ENCODE measurements around the gene DIDO1. TPM values are rescaled to one million over a fixed set of nuclear protein-coding genes. Genes with fewer than 3 reads are reported as not detected.
A peak's percentile ranks its signal among the peaks of the same experiment; 100 is the strongest.

Gene DIDO1
- total and polyA plus RNA-seq, 2 donors: 33.2 to 33.4 TPM

DNA sequence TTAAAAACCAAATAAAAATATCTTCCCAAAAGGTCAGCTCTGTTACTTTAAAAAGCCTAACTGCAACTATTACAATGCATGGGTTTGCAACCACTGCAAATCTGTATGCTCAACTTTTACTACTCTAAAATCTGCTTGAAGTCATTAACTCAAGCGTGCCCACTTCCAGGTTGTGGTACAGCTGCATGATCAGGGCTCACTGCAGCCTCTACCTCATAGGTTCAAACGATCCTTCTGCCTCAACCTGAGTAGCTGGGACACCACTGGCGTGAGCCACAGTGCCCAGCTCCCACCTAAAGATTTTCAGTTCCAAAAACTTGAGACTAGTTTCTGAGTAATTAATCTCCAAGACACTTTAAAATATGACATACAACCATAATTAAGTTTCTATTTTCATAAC, 8.2 kb downstream of the DIDO1 start:
- H3K27me3 ChIP-seq (ENCODE audit: control insufficient read depth in 2 of 2, insufficient read depth in 1 of 2, low read length in 1 of 2): no peaks in the 10 kb centered on the region
- no peak overlapping the region for H3K4me3 ChIP-seq (ENCODE audit: low read length in 2 of 2)
- peak in 3 of 9 donors; percentile 38 to 77 (median 42) for DNase-seq (ENCODE audit: low read depth in 6 of 9, low spot score in 9 of 9)
- peak overlapping the region; percentile 61 to 70 for H3K27ac ChIP-seq (ENCODE audit: low read depth in 1 of 2, low read length in 1 of 2)
- H3K36me3 ChIP-seq (ENCODE audit: control insufficient read depth in 2 of 2, insufficient read depth in 2 of 2, low read length in 1 of 2): peaks cover 11 to 13% of the 10 kb centered on the region in 2 donors
- peaks cover 55 to 80% of the 10 kb centered on the region in 2 donors for H3K4me1 ChIP-seq (ENCODE audit: control insufficient read depth in 2 of 2, insufficient read depth in 2 of 2, low read length in 2 of 2)
- WGBS: 9% methylated on average over 3 of the region's 3 CpGs
- H3K9me3 ChIP-seq (ENCODE audit: control insufficient read depth in 2 of 2, insufficient read depth in 1 of 2, low read length in 1 of 2): no peaks in the 10 kb centered on the region

DNA sequence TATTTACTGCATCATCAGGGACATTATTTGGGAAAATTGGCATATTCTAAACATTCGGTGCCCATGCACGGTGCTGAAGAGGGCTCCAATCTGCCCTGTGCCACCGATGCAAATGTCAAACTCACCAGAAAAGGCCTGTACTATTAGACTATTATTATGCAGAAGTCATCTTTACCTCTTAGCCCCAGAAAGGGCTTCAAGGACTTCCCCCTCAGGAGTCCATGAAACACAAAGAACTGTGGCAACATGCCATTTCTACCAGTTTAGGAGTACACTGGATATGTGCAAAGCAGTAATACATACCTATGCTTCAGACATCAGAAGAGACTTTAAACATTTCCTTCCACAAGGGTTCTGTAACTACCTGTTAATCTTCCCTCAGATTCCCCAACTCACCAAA, 8.6 kb downstream of the DIDO1 start:
- no peak overlapping the region for H3K4me3 ChIP-seq (ENCODE audit: low read length in 2 of 2)
- 74% methylated on average over 3 of the region's 3 CpGs for WGBS
- H3K27ac ChIP-seq (ENCODE audit: low read depth in 1 of 2, low read length in 1 of 2): peak overlapping the region; percentile 61 to 77
- H3K36me3 ChIP-seq (ENCODE audit: control insufficient read depth in 2 of 2, insufficient read depth in 2 of 2, low read length in 1 of 2): peaks cover 15 to 16% of the 10 kb centered on the region in 2 donors
- H3K9me3 ChIP-seq (ENCODE audit: control insufficient read depth in 2 of 2, insufficient read depth in 1 of 2, low read length in 1 of 2): no peaks in the 10 kb centered on the region
- H3K4me1 ChIP-seq (ENCODE audit: control insufficient read depth in 2 of 2, insufficient read depth in 2 of 2, low read length in 2 of 2): peaks cover 52 to 76% of the 10 kb centered on the region in 2 donors
- no peaks in the 10 kb centered on the region for H3K27me3 ChIP-seq (ENCODE audit: control insufficient read depth in 2 of 2, insufficient read depth in 1 of 2, low read length in 1 of 2)
- DNase-seq (ENCODE audit: low read depth in 6 of 9, low spot score in 9 of 9): no peak

DNA sequence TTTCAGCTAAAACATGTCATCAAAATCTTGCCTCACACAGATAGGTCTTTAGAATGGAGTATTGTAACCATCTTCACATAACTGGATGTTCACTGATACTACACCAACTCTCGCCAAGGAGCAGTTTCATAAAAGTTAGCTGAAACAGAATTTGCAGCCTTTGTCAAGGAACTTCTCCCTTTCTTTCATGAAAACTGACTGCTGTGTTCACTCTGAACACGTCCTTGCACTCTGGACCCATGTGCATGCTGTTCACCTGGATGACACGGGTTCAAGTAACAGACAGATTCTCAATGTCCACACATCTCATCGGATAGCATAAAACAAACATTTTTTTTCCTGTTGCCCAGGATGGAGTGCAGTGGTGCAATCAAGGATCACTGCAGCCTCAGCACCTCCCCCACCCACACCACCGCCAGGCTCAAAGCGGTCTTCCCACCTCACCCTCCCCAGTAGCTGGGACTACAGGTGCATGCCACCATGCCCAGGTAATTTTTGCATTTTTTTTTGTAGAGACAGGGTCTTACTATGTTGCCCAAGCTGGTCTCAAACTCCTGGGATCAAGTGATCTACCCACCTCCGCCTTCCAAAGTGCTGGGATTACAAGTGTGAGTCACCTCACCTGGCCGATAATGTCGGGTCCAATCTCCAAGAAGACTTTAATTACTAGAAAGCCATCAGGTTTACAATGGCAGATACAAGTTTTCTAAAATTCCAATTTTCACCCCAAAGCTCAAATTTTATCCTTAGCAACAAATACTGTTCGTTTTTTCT, 9.4 kb downstream of the DIDO1 start:
- Histone ChIP-seq H3K4me1 (ENCODE audit: control insufficient read depth in 2 of 2, insufficient read depth in 2 of 2, low read length in 2 of 2) (peaks cover 45 to 69% of the 10 kb centered on the region in 2 donors), H3K9me3 (ENCODE audit: control insufficient read depth in 2 of 2, insufficient read depth in 1 of 2, low read length in 1 of 2) (no peaks in the 10 kb centered on the region), H3K36me3 (ENCODE audit: control insufficient read depth in 2 of 2, insufficient read depth in 2 of 2, low read length in 1 of 2) (peaks cover 21 to 23% of the 10 kb centered on the region in 2 donors), H3K4me3 (ENCODE audit: low read length in 2 of 2) (no peak overlapping the region), H3K27me3 (ENCODE audit: control insufficient read depth in 2 of 2, insufficient read depth in 1 of 2, low read length in 1 of 2) (no peaks in the 10 kb centered on the region), H3K27ac (ENCODE audit: low read depth in 1 of 2, low read length in 1 of 2) (no peak overlapping the region)
- no peak for DNase-seq (ENCODE audit: low read depth in 6 of 9, low spot score in 9 of 9)
- WGBS: 95% methylated on average over 10 of the region's 10 CpGs

DNA sequence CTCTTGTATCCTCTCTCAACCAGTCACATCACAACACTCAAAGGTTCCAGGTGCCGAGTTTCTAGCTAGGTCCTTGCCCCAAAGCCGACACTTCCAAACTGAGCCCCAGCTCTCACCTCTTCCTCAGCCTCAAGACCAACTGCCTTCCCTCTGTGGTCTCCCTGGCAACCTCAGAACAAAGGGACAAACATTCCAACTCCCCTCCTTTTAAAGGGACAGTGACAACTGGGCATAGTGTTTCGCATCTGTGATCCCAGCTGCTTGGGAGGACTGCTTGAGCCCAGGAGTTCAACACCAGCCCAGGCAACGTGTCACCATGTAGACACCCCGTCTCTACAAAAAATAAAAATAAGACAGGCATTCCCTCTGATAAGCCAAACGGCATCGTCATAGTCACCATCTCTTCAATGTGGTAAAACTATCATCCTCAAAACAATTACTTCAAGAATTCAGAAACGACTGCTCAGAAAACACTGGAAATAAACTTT, 11.3 kb downstream of the DIDO1 start:
- WGBS: 47% methylated on average over 8 of the region's 8 CpGs
- no peak overlapping the region for H3K4me3 ChIP-seq (ENCODE audit: low read length in 2 of 2)
- no peaks in the 10 kb centered on the region for H3K27me3 ChIP-seq (ENCODE audit: control insufficient read depth in 2 of 2, insufficient read depth in 1 of 2, low read length in 1 of 2)
- H3K27ac ChIP-seq (ENCODE audit: low read depth in 1 of 2, low read length in 1 of 2): peak overlapping the region; percentile 23 to 37
- peaks cover 39 to 42% of the 10 kb centered on the region in 2 donors for H3K36me3 ChIP-seq (ENCODE audit: control insufficient read depth in 2 of 2, insufficient read depth in 2 of 2, low read length in 1 of 2)
- no peaks in the 10 kb centered on the region for H3K9me3 ChIP-seq (ENCODE audit: control insufficient read depth in 2 of 2, insufficient read depth in 1 of 2, low read length in 1 of 2)
- peaks cover 39 to 53% of the 10 kb centered on the region in 2 donors for H3K4me1 ChIP-seq (ENCODE audit: control insufficient read depth in 2 of 2, insufficient read depth in 2 of 2, low read length in 2 of 2)
- peak in 2 of 9 donors; percentile 37 to 70 for DNase-seq (ENCODE audit: low read depth in 6 of 9, low spot score in 9 of 9)

DNA sequence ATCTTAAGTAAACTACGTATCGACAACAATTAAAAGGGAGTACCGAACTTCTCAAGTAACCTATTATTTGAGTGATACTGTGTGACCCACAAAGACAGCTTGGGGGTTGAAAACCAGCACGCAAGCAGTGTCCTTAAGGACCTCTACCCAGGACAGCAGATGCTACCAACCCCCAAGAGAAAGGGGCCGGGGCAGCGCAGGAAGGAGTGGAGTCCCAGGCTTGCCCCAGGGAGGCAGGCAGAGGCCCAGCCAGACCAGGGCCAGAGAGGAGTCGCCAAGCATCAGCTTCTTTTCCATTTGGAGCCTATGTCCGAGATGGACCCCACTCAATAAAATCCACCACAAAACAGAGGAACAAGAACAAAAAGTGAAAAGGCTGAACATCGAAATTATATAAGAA, 11.9 kb downstream of the DIDO1 start:
- Histone ChIP-seq H3K9me3 (ENCODE audit: control insufficient read depth in 2 of 2, insufficient read depth in 1 of 2, low read length in 1 of 2) (no peaks in the 10 kb centered on the region), H3K4me3 (ENCODE audit: low read length in 2 of 2) (no peak overlapping the region), H3K27ac (ENCODE audit: low read depth in 1 of 2, low read length in 1 of 2) (peak overlapping the region in 1 of 2 donors; percentile 8), H3K27me3 (ENCODE audit: control insufficient read depth in 2 of 2, insufficient read depth in 1 of 2, low read length in 1 of 2) (no peaks in the 10 kb centered on the region), H3K36me3 (ENCODE audit: control insufficient read depth in 2 of 2, insufficient read depth in 2 of 2, low read length in 1 of 2) (peaks cover 45 to 48% of the 10 kb centered on the region in 2 donors), H3K4me1 (ENCODE audit: control insufficient read depth in 2 of 2, insufficient read depth in 2 of 2, low read length in 2 of 2) (peaks cover 33 to 47% of the 10 kb centered on the region in 2 donors)
- DNase-seq (ENCODE audit: low read depth in 6 of 9, low spot score in 9 of 9): no peak
- 97% methylated on average over 9 of the region's 9 CpGs for WGBS

DNA sequence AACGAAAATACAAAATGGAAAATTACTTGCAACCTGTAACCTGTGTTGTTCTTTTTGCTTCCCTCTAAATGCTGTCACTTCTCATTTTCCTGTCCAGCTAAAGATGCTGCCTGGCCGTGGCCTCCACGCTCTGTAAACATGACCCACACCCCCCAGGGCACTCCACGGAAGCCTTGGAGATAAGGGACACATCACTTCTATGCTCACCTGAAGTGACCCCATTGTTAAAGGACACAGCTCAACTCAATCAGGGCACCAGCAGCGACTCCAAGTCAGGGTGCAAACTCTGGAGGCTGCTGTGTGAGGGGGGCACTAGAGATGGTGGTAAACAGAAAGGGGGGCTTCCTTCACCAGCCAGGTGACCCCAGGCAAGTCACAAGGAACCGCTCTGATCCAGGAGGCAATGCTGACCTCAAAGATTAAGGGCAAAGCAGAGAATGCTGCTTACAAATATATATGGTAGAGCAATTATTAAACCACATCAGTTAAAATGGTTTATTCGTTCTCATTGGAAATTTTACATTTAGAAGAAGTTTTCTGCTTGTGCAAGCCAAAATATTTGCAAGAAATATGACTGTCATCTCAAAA, 13.2 kb downstream of the DIDO1 start:
- DNase-seq (ENCODE audit: low read depth in 6 of 9, low spot score in 9 of 9): no peak
- no peak overlapping the region for H3K4me3 ChIP-seq (ENCODE audit: low read length in 2 of 2)
- H3K4me1 ChIP-seq (ENCODE audit: control insufficient read depth in 2 of 2, insufficient read depth in 2 of 2, low read length in 2 of 2): peaks cover 24 to 40% of the 10 kb centered on the region in 2 donors
- H3K27me3 ChIP-seq (ENCODE audit: control insufficient read depth in 2 of 2, insufficient read depth in 1 of 2, low read length in 1 of 2): no peaks in the 10 kb centered on the region
- H3K27ac ChIP-seq (ENCODE audit: low read depth in 1 of 2, low read length in 1 of 2): no peak overlapping the region
- H3K9me3 ChIP-seq (ENCODE audit: control insufficient read depth in 2 of 2, insufficient read depth in 1 of 2, low read length in 1 of 2): no peaks in the 10 kb centered on the region
- H3K36me3 ChIP-seq (ENCODE audit: control insufficient read depth in 2 of 2, insufficient read depth in 2 of 2, low read length in 1 of 2): peaks cover 58 to 61% of the 10 kb centered on the region in 2 donors
- 96% methylated on average over 7 of the region's 7 CpGs for WGBS

DNA sequence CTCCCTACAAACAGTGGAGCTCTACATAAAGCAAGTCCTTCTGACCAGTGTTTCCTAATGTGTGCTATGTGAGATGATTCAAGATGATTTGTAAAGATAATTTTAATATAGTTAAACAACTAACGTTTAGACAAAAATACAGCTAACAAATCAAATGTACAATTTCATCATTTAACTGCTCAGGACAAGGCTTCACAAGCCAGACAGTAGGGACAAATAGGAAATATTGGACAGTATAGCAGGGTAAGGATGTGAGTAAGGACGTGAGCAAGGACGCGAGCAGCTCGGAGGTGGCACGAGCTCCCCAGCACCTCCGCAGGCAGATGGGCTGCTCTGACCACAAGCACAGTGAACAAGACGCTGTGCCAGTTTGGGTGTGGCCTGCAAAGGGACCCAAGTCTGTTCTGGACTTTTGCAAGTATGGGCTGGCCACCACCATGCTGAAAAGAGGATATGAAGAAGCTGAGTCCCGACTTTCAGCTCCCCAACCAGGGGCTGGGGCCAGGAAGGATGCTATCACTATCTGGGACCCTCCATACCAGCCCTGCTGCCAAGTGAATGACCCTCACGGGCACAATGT, 14.5 kb downstream of the DIDO1 start:
- no peaks in the 10 kb centered on the region for H3K9me3 ChIP-seq (ENCODE audit: control insufficient read depth in 2 of 2, insufficient read depth in 1 of 2, low read length in 1 of 2)
- no peak for DNase-seq (ENCODE audit: low read depth in 6 of 9, low spot score in 9 of 9)
- H3K4me1 ChIP-seq (ENCODE audit: control insufficient read depth in 2 of 2, insufficient read depth in 2 of 2, low read length in 2 of 2): peaks cover 11 to 26% of the 10 kb centered on the region in 2 donors
- WGBS: 96% methylated on average over 10 of the region's 10 CpGs
- H3K27ac ChIP-seq (ENCODE audit: low read depth in 1 of 2, low read length in 1 of 2): no peak overlapping the region
- no peaks in the 10 kb centered on the region for H3K27me3 ChIP-seq (ENCODE audit: control insufficient read depth in 2 of 2, insufficient read depth in 1 of 2, low read length in 1 of 2)
- peaks cover 72 to 74% of the 10 kb centered on the region in 2 donors for H3K36me3 ChIP-seq (ENCODE audit: control insufficient read depth in 2 of 2, insufficient read depth in 2 of 2, low read length in 1 of 2)
- no peak overlapping the region for H3K4me3 ChIP-seq (ENCODE audit: low read length in 2 of 2)

DNA sequence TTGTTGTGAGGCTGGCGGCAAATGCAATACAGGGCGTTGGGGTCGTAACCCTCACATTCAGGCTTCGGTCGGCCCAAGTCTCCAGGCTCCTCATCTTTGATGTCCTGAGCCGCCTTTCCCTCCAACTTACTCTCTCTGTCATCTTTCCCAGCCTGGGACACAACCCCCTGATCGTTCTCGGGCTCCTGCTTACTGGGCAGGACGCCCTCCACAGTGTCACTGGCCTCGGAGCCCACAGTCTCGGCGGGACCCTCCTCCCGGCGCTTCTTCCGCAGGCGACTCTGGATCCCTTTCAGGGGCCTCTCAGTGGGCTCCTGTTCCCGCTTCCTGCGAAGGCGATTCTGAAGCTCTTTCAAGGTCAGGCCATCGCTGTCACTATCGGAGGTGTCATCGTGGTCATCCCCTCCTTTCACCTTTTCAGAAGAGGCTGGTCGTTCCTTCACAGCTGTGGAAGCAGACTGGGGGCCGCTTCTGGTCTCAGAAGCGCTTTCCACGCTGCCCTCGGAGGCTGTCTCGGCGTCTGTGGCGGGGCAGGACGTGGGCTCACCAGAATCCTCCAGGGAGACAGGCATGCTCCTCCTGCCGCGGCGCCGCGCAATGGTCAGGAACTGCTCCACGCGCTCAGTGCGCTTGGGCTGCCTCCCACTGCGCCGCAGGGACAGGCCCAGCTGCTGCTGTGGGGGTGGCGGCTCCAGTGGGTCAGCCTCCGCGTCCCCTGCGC, 15.4 kb downstream of the DIDO1 start:
- 98% methylated on average over 45 of the region's 45 CpGs for WGBS
- DNase-seq (ENCODE audit: low read depth in 6 of 9, low spot score in 9 of 9): no peak
- H3K4me1 ChIP-seq (ENCODE audit: control insufficient read depth in 2 of 2, insufficient read depth in 2 of 2, low read length in 2 of 2): peaks cover 8 to 19% of the 10 kb centered on the region in 2 donors
- no peaks in the 10 kb centered on the region for H3K27me3 ChIP-seq (ENCODE audit: control insufficient read depth in 2 of 2, insufficient read depth in 1 of 2, low read length in 1 of 2)
- peaks cover 80 to 83% of the 10 kb centered on the region in 2 donors for H3K36me3 ChIP-seq (ENCODE audit: control insufficient read depth in 2 of 2, insufficient read depth in 2 of 2, low read length in 1 of 2)
- no peaks in the 10 kb centered on the region for H3K9me3 ChIP-seq (ENCODE audit: control insufficient read depth in 2 of 2, insufficient read depth in 1 of 2, low read length in 1 of 2)
- H3K4me3 ChIP-seq (ENCODE audit: low read length in 2 of 2): no peak overlapping the region
- no peak overlapping the region for H3K27ac ChIP-seq (ENCODE audit: low read depth in 1 of 2, low read length in 1 of 2)
